H1 (cell line): ENCODE data around the gene GPRIN1. TPM values are rescaled to one million over a fixed set of nuclear protein-coding genes. Genes with fewer than 3 reads are reported as not detected.

Source experiments
- POLR2A ChIP-seq, 2 experiments: IDR thresholded peaks; 1 replicate in 1 of 2; 2 replicates in 1 of 2; pipeline ENCODE4 v1.6.1; 2011; ENCODE audit warnings: low read depth in 2 of 2, low read length in 2 of 2, mild to moderate bottlenecking in 2 of 2; ENCODE audit errors: control extremely low read depth in 1 of 2
- RNF2 ChIP-seq: fragments of 200-900, 300-1000 bp; sonication (generic); IDR thresholded peaks from 2 replicates; pipeline ENCODE4 v1.7.1; 2016; ENCODE audit warnings: borderline replicate concordance, low read depth, mild to moderate bottlenecking, antibody characterized with exemption, low read length; ENCODE audit not compliant: poor library complexity, severe bottlenecking; ENCODE audit errors: missing control alignments
- polyA plus RNA-seq, 7 experiments: library from polyadenylated mRNA; depleted of rRNA in 3 of 7; stranded (reverse) in 5 of 7; unstranded in 2 of 7; fragments of >200 nt in 5 of 7; fragments of 200-250 nt in 2 of 7; gene quantifications; 1 replicate in 5 of 7; 2 replicates in 1 of 7; 4 replicates in 1 of 7; pipeline versions ENCODE4 v1.2.1 to v1.2.3, GENCODE V29; 2011 to 2013; ENCODE audit warnings: missing spikeins in 2 of 7, mixed read lengths in 2 of 7
- total RNA-seq: library from RNA; stranded (reverse); fragmentation: NEBNext Ultra II Directional; extraction: Animal tissue kit (Norgen Biotek cat#: 25700); gene quantifications from 2 replicates; pipeline ENCODE4 v1.2.1, GENCODE V29; 2021

GPRIN1 gene
- total and polyA plus RNA-seq, 2 of the 8 experiments (the other 6 are each of a cell fraction or from before 2014, with no cell fraction given), result 3.3 to 12.0 TPM

DNA sequence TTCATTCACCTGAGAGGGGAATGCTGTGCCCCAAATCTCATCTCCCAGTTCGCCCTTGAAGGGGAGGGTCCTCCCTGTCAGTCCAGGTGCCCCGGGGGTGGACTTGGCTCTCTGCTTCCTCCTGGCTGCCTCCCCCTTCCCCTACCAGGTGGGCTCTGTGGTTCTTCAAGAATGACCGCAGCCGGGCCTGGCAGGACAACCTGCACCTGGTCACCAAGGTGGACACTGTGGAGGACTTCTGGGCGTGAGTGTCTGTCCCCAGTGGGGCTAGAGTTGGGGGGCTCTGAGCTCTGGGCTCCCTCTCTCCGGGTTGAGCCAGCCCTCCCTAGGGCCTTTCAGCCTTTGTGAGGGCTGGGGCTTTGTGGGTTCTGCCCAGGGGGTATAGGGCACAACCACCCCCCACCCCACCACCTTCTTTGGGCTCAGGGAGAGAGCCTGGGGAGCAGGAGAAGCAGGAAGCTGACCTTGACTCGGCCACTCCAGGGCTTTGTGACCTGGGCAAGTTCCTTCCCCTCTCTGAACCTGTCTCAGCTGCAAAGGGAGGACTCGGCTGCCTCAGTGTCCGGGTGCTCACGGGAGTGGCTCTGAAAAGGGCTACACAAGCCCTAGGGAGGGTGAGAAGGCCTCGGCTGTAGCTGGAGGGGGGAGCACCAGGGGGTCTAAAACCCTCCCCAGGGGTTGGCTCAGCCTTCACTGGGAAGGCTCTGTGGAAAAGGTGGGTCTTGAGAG, 33.7 kb upstream of the GPRIN1 start (continued):
- TF ChIP-seq RNF2, result no peak
- TF ChIP-seq POLR2A (IDR thresholded peaks at IDR 0.05; ENCODE audit: control extremely low read depth in 1 of 2, low read depth in 2 of 2, low read length in 2 of 2), result no peak
